LNCaP clone FGC (cell line): ENCODE results near the gene RCN1.

ENCODE experiments used
- DNase-seq: peaks from one replicate; pipeline ENCODE4 v3.0.0-alpha.2; 2011; ENCODE audit warnings: low read depth
- H3K4me3 ChIP-seq: 2 replicates; pipeline ENCODE4 v1.5.1; 2011; ENCODE audit warnings: mild to moderate bottlenecking, low read depth, low read length, control low read depth
- CTCF ChIP-seq: IDR thresholded peaks from 2 replicates; pipeline ENCODE4 v1.5.1; 2012; ENCODE audit warnings: mild to moderate bottlenecking; ENCODE audit not compliant: control insufficient read depth, insufficient read depth; ENCODE audit errors: extremely low read depth

The RCN1 gene

GRCh38 chr11:32109592-32109991 lies 18.7 kb downstream of the RCN1 start:
- TF ChIP-seq CTCF, result no peak
- no peak for DNase-seq
- no peak overlapping the region for H3K4me3 ChIP-seq

- H3K4me3 ChIP-seq, result no peak overlapping the region
- no peak for TF ChIP-seq CTCF
- DNase-seq, result no peak
Measured at GRCh38 chr11:32110795-32111194, 19.9 kb downstream of the RCN1 start.

- H3K4me3 ChIP-seq, result no peak overlapping the region
- no peak for TF ChIP-seq CTCF
- DNase-seq, result no peak
Measured at GRCh38 chr11:32113200-32113919, 22.5 kb downstream of the RCN1 start.

- no peak for TF ChIP-seq CTCF
Measured at GRCh38 chr11:32113920-32114203, 23.0 kb downstream of the RCN1 start.

GRCh38 chr11:32115446-32115845 lies 24.6 kb downstream of the RCN1 start:
- H3K4me3 ChIP-seq, result no peak overlapping the region
- no peak for DNase-seq
- no peak for TF ChIP-seq CTCF

More at GRCh38 chr11:32113920-32114203, 23.0 kb downstream of the RCN1 start:
- no peak overlapping the region for H3K4me3 ChIP-seq
- DNase-seq, result no peak

GRCh38 chr11:32116668-32117067 lies 25.8 kb downstream of the RCN1 start:
- H3K4me3 ChIP-seq, result no peak overlapping the region
- no peak for TF ChIP-seq CTCF
- DNase-seq, result no peak
